Stimulated activated naive CD8-positive, alpha-beta T cell treated with anti-CD3 and anti-CD28 coated beads, Interleukin-15, amount 100 ng/mL, for 72 hours (primary cell): Measurements from ENCODE around the gene LIPH.
A peak's percentile ranks its signal among the peaks of the same experiment; 100 is the strongest.
"Not testable (repeated sequence)": the region's sequence is repeated elsewhere in the genome, so short reads cannot be mapped to it uniquely, and the experiment has no call there.

Source experiments
- ATAC-seq: fragments of 150-1000 bp; cut with Tn5 transposase; 2 replicates; pipeline ENCODE4 v1.10.0; 2021; ENCODE audit warnings: mild to moderate bottlenecking, moderate library complexity
- DNase-seq, 2 donors: peaks; one replicate each; pipeline ENCODE4 v3.0.0; 2021 to 2022
- H3K27ac Mint-ChIP-seq, 2 donors: one replicate each; pipeline ENCODE4 v1.8.0; 2022; ENCODE audit warnings: mild to moderate bottlenecking in 2 of 2, mixed read lengths in 2 of 2, moderate library complexity in 2 of 2
- H3K27me3 Mint-ChIP-seq: one replicate; pipeline ENCODE4 v1.8.0; 2022; ENCODE audit warnings: mixed read lengths
- H3K4me1 Mint-ChIP-seq: one replicate; pipeline ENCODE4 v1.8.0; 2022; ENCODE audit warnings: mild to moderate bottlenecking, mixed read lengths
- H3K4me3 Mint-ChIP-seq, 2 donors: one replicate each; pipeline ENCODE4 v1.8.0; 2022; ENCODE audit warnings: mild to moderate bottlenecking in 2 of 2, mixed read lengths in 2 of 2, moderate library complexity in 1 of 2
- H3K9me3 Mint-ChIP-seq, 2 donors: one replicate each; pipeline ENCODE4 v1.8.0; 2022; ENCODE audit warnings: mixed read lengths in 2 of 2

LIPH gene

DNA sequence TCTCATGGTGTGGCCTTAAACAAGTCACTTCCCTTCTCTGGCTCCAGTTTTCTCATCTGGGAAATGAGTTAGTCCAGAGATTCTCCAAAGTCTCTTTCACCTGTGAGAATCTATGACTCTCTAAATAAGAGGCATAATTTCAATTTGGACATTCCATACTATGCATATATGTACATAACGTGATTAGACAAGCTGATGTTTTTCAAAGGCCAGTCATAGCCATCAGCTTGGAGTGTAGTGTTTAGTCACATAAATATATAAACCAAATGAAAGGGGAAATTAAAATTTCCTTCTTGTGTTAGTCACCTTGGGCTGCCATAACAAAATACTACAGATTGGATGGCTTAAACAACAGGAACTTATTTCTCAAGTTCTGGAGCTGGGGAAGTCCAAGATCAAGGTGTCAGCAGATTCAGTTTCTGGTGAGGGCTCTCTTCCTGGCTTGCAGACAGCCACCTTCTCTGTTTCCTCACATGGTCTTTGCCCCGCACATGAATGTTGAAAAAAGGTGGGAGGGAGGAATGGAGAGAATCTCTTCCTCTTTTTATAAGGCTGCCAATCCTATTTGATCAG lies 72.9 kb downstream of the LIPH start:
- peaks cover 12% of the 10 kb centered on the region for H3K4me1 Mint-ChIP-seq

GRCh38 chr3:185477316-185477715 lies 75.1 kb downstream of the LIPH start:
- Mint-ChIP-seq H3K4me1 (peaks cover under 1% of the 10 kb centered on the region), H3K27me3 (no peaks in the 10 kb centered on the region), H3K4me3 (no peak overlapping the region), H3K9me3 (peaks cover 6% of the 10 kb centered on the region in 2 donors), H3K27ac (no peak overlapping the region)
- ATAC-seq = no peak
- DNase-seq = no peak

More for the DNA sequence above, 72.9 kb downstream of the LIPH start:
- ATAC-seq = no peak
- Mint-ChIP-seq H3K4me3 (no peak overlapping the region), H3K27me3 (no peaks in the 10 kb centered on the region), H3K27ac (no peak overlapping the region), H3K9me3 (peaks cover 6 to 16% of the 10 kb centered on the region in 2 donors)
- DNase-seq = no peak

DNA sequence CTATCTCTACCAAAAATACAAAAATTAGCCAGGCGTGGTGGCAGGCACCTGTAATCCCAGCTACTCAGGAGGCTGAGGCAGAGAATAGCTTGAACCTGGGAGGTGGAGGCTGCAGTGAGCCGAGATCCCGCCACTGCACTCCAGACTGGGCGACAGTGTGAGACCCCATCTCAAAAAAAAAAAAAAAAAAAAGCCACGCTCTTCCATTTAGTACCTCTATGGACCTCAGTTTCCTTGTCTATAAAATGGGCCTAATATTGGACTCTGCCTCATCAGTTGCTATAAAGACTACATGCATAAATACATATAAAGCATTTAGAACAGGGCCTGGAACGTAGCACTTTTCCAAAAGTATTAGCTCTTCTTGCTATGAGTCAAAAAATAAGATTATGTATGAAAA lies 77.5 kb downstream of the LIPH start:
- DNase-seq, H3K9me3 Mint-ChIP-seq, H3K27ac Mint-ChIP-seq, ATAC-seq, H3K27me3 Mint-ChIP-seq, H3K4me3 Mint-ChIP-seq, H3K4me1 Mint-ChIP-seq: not testable (repeated sequence)

DNA sequence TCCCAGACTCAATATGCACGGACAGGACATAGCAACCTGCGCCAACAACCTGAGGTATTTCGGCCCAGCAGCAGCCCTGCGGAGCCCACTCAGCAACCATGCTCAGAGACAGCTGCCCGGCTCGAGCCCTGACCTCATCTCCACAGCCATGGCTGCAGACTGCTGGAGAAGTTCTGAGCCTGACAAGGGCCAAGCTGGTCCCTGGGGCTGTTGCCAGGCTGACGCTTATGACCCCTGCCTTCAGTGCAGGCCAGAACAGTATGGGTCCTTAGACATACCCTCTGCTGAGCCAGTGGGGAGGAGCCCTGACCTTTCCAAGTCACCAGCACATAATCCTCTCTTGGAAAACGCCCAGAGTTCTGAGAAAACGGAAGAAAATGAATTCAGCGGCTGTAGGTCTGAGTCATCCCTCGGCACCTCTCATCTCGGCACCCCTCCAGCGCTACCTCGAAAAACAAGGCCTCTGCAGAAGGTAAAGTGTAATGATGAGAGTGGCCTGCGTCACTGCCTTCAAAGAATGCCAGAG lies 79.0 kb downstream of the LIPH start:
- ATAC-seq (no peak), DNase-seq (no peak)
- H3K4me1 Mint-ChIP-seq = no peaks in the 10 kb centered on the region
- no peaks in the 10 kb centered on the region for H3K27me3 Mint-ChIP-seq
- no peaks in the 10 kb centered on the region for H3K9me3 Mint-ChIP-seq
- no peak overlapping the region for H3K27ac Mint-ChIP-seq
- H3K4me3 Mint-ChIP-seq = no peak overlapping the region

DNA sequence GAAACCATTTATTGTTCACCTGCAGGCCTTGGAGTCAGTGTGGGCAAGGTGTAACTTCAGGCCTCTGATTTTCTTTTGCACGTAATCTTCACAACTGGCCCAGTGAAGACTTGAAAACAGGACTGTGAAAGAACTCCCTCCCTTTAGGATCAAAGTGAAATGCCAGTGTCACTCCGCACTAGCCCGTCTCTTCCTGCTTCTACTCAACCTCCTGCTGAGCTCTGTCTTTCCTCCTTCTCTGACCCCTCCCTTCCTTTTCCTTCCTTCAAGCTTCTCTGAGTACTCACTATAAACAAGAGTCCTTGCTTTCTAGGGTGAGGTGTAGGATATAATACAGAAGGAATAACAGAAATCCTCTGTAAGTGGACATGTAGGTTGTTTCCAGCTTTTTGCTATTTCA lies 82.1 kb downstream of the LIPH start:
- no peak overlapping the region for H3K4me3 Mint-ChIP-seq
- no peak for ATAC-seq
- no peaks in the 10 kb centered on the region for H3K4me1 Mint-ChIP-seq
- H3K9me3 Mint-ChIP-seq = no peaks in the 10 kb centered on the region
- H3K27me3 Mint-ChIP-seq = no peaks in the 10 kb centered on the region
- H3K27ac Mint-ChIP-seq = no peak overlapping the region
- DNase-seq = no peak

GRCh38 chr3:185469542-185469941 lies 82.8 kb downstream of the LIPH start:
- Mint-ChIP-seq H3K27ac (no peak overlapping the region), H3K4me1 (no peaks in the 10 kb centered on the region), H3K27me3 (no peaks in the 10 kb centered on the region), H3K9me3 (no peaks in the 10 kb centered on the region), H3K4me3 (no peak overlapping the region)
- DNase-seq (no peak), ATAC-seq (no peak)

GRCh38 chr3:185466123-185466522 lies 86.3 kb downstream of the LIPH start:
- H3K27ac Mint-ChIP-seq, H3K27me3 Mint-ChIP-seq, H3K9me3 Mint-ChIP-seq, ATAC-seq, DNase-seq, H3K4me3 Mint-ChIP-seq, H3K4me1 Mint-ChIP-seq: not testable (repeated sequence)

DNA sequence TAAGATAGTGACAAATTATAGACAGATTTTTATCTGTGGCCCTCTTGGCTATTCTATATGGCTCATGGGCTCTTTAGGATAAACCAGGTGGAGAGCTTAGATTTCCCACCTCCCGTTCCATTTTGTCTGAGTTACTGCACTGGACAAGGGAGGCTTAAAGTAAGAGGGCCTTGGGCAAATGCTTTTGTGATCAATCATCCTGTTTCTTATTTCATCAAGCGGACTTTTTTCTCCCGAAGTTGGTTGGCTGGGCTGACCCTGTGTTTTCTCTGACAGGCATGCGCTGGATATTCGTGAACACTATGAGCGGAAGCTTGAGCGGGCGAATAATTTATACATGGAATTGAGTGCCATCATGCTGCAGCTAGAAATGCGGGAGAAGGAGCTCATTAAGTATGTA lies 86.9 kb downstream of the LIPH start:
- no peak for ATAC-seq
- Mint-ChIP-seq H3K27me3 (no peaks in the 10 kb centered on the region), H3K27ac (peak overlapping the region in 1 of 2 donors; percentile 19)

GRCh38 chr3:185460719-185461350 lies 91.6 kb downstream of the LIPH start:
- H3K9me3 Mint-ChIP-seq = no peaks in the 10 kb centered on the region
- H3K27me3 Mint-ChIP-seq = no peaks in the 10 kb centered on the region
- H3K4me3 Mint-ChIP-seq = no peak overlapping the region
- H3K4me1 Mint-ChIP-seq = no peaks in the 10 kb centered on the region
- no peak for DNase-seq
- H3K27ac Mint-ChIP-seq = no peak overlapping the region
- ATAC-seq = no peak

More for the DNA sequence above, 86.9 kb downstream of the LIPH start:
- Mint-ChIP-seq H3K4me3 (no peak overlapping the region), H3K9me3 (no peaks in the 10 kb centered on the region), H3K4me1 (no peaks in the 10 kb centered on the region)
- DNase-seq = no peak

DNA sequence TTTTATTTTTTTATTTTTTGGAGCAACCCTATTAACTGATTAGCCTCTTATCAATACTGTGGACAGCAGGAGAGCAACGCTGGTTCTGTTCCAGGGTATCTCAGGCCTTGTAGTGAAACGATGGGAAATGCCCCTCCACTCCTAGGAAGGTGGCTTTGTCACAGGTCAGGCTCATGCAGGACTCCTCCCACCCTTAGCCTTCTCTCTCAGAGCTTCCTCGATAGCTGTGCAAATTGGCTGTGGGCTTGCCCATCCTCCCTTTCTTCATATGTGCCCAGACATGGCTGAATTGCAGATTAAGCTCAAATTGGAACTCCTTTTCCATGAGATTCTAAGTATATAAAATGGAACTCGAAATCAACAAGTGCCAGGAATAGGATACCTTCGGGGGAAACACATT lies 92.1 kb downstream of the LIPH start:
- Mint-ChIP-seq H3K4me3 (no peak overlapping the region), H3K27me3 (no peaks in the 10 kb centered on the region), H3K27ac (no peak overlapping the region), H3K4me1 (no peaks in the 10 kb centered on the region), H3K9me3 (no peaks in the 10 kb centered on the region)
- ATAC-seq (no peak), DNase-seq (no peak)

DNA sequence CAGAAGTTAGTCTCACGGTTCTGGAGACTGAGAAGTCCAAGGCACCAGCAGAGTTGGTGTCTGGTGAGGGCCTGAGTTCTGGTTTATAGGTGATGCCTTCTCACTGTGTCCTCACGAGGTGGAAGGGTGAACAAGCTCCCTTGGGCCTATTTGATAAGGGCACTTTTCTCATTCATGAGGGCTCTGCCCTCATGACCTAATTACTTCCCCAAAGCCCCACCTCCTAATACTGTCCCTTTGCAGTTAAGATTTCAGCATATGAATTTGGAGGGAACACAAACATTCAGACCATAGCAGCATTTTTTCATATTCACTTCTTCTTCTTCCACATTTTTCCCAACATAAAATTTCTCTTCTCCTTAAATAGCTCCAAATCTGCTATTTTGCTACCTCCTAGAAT lies 95.0 kb downstream of the LIPH start:
- Mint-ChIP-seq H3K27ac (no peak overlapping the region), H3K9me3 (no peaks in the 10 kb centered on the region), H3K4me1 (no peaks in the 10 kb centered on the region), H3K4me3 (no peak overlapping the region), H3K27me3 (no peaks in the 10 kb centered on the region)
- DNase-seq (no peak), ATAC-seq (no peak)
